DND-41 (cell line): ENCODE measurements around the gene NTM.

Experiments
- CTCF ChIP-seq: IDR thresholded peaks from 2 replicates; pipeline ENCODE4 v1.5.1; 2012; ENCODE audit warnings: borderline replicate concordance, low read length, moderate library complexity, mild to moderate bottlenecking; ENCODE audit not compliant: poor library complexity, severe bottlenecking; ENCODE audit errors: extremely low read depth
- EZH2 ChIP-seq: IDR thresholded peaks from 3 replicates; pipeline ENCODE4 v1.6.1; 2012; ENCODE audit warnings: borderline replicate concordance, low read depth, mild to moderate bottlenecking, moderate library complexity, low read length, inconsistent platforms; ENCODE audit not compliant: severe bottlenecking

DNA sequence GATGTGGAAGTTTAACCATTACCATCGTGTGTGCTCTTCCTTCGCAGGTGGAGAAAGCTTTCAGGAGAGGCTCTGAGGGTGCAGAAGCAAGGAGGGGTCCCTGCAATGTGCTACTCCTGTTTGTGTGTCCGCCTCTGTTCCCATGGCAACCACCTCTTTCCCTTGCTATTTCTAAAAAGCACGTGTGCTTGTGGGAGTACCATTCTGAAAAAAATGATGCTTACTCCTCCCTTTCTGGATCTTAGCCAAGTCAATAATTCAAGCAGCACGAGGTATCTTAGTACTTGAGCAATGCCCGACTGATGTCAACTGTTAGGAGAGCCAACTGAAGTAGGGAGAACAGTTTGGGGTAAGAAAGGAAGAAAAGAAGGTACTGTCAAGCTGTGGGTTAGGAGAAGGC, 628.7 kb downstream of the NTM start:
- TF ChIP-seq CTCF (no peak), EZH2 (no peak)
